ENCODE measurements around the gene NXPE1. TPM values are rescaled to one million over a fixed set of nuclear protein-coding genes. Genes with fewer than 3 reads are reported as not detected.

The NXPE1 gene
- total and polyA plus RNA-seq, 9 of the 15 experiments (the other 6 are each of a cell fraction or from before 2014, with no cell fraction given) = not detected

DNA sequence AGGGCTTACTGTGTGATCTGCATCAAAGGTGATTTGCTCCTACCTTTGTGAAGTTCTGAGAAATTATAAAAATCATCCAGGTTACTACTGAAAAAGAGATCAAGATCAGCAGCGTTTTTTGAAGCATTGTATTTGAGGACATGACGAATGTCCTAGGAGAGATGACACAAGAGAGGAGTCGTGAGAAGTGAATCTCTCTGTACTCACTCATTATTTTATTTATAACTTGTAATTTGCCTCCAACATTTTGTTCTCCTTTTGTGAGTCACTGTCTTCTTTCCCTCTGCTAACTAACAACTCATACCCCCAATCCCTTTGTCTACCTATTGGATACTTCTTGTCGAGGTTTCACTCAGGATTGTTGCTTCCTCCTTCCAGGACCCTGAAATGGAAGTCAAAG lies 8.6 kb downstream of the NXPE1 start:
- Histone ChIP-seq H3K4me1 (replicated peaks in 1 of 2; ENCODE audit: control insufficient read depth in 2 of 2, insufficient read depth in 2 of 2, low read length in 2 of 2) (no peaks in the 10 kb centered on the region), H3K9me3 (replicated peaks; ENCODE audit: control insufficient read depth, insufficient read depth, low read depth, low read length) (no peaks in the 10 kb centered on the region), H3K27ac (ENCODE audit: extremely low read depth, low read depth, low read length) (no peak overlapping the region), H3K27me3 (ENCODE audit: control insufficient read depth in 2 of 2, insufficient read depth in 2 of 2, low read length in 2 of 2) (no peaks in the 10 kb centered on the region), H3K79me2 (ENCODE audit: control insufficient read depth, insufficient read depth, low read length) (no peaks in the 10 kb centered on the region), H3K4me3 (no peak overlapping the region), H3K9ac (ENCODE audit: insufficient read depth in 1 of 2, low read depth in 2 of 2, low read length in 2 of 2) (no peak overlapping the region), H2AFZ (ENCODE audit: low read depth, low read length) (no peak overlapping the region), H3K4me2 (ENCODE audit: insufficient read depth, low read length) (no peak overlapping the region), H4K20me1 (replicated peaks; ENCODE audit: control insufficient read depth, insufficient read depth, low read length) (no peaks in the 10 kb centered on the region), H3K9me1 (ENCODE audit: control insufficient read depth, insufficient read depth, low read length) (no peaks in the 10 kb centered on the region), H3K36me3 (ENCODE audit: control insufficient read depth, insufficient read depth, low read length) (no peaks in the 10 kb centered on the region)
- FAIRE-seq (no peak), ATAC-seq (no peak), DNase-seq (ENCODE audit: extremely low read depth in 1 of 4, low spot score in 3 of 4) (no peak)
- ChIA-PET CTCF (ENCODE audit: low intra/inter-chr PET ratio) (no interaction called here), POLR2A (no interaction called here)
- 0% methylated on average over 4 of the region's 4 CpGs for WGBS (ENCODE audit: insufficient coverage, low coverage, missing lambda C conversion rate)
- TF ChIP-seq, protein P1, sequence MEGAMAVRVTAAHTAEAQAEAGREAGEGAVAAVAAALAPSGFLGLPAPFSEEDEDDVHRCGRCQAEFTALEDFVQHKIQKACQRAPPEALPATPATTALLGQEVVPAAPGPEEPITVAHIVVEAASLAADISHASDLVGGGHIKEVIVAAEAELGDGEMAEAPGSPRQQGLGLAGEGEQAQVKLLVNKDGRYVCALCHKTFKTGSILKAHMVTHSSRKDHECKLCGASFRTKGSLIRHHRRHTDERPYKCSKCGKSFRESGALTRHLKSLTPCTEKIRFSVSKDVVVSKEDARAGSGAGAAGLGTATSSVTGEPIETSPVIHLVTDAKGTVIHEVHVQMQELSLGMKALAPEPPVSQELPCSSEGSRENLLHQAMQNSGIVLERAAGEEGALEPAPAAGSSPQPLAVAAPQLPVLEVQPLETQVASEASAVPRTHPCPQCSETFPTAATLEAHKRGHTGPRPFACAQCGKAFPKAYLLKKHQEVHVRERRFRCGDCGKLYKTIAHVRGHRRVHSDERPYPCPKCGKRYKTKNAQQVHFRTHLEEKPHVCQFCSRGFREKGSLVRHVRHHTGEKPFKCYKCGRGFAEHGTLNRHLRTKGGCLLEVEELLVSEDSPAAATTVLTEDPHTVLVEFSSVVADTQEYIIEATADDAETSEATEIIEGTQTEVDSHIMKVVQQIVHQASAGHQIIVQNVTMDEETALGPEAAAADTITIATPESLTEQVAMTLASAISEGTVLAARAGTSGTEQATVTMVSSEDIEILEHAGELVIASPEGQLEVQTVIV (CRISPR knock-in tag; IDR thresholded peaks at IDR 0.05; ENCODE audit: borderline replicate concordance) = no peak
- TF ChIP-seq CBX2 (IDR thresholded peaks at IDR 0.05; ENCODE audit: insufficient read depth, low read length, poor library complexity, severe bottlenecking) = no peak
- TF ChIP-seq, protein P2, sequence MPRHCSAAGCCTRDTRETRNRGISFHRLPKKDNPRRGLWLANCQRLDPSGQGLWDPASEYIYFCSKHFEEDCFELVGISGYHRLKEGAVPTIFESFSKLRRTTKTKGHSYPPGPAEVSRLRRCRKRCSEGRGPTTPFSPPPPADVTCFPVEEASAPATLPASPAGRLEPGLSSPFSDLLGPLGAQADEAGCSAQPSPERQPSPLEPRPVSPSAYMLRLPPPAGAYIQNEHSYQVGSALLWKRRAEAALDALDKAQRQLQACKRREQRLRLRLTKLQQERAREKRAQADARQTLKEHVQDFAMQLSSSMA (CRISPR knock-in tag; IDR thresholded peaks at IDR 0.05) = no peak
- no peak for TF ChIP-seq TEAD1 (CRISPR knock-in tag; IDR thresholded peaks at IDR 0.05)
- TF ChIP-seq ZNF589 (CRISPR knock-in tag; IDR thresholded peaks at IDR 0.05; ENCODE audit: low read depth) = no peak
- TF ChIP-seq POLR3G (IDR thresholded peaks at IDR 0.05; ENCODE audit: extremely low read depth, insufficient read length, insufficient replicate concordance) = no peak
- TF ChIP-seq, protein P3, sequence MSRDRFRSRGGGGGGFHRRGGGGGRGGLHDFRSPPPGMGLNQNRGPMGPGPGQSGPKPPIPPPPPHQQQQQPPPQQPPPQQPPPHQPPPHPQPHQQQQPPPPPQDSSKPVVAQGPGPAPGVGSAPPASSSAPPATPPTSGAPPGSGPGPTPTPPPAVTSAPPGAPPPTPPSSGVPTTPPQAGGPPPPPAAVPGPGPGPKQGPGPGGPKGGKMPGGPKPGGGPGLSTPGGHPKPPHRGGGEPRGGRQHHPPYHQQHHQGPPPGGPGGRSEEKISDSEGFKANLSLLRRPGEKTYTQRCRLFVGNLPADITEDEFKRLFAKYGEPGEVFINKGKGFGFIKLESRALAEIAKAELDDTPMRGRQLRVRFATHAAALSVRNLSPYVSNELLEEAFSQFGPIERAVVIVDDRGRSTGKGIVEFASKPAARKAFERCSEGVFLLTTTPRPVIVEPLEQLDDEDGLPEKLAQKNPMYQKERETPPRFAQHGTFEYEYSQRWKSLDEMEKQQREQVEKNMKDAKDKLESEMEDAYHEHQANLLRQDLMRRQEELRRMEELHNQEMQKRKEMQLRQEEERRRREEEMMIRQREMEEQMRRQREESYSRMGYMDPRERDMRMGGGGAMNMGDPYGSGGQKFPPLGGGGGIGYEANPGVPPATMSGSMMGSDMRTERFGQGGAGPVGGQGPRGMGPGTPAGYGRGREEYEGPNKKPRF (IDR thresholded peaks at IDR 0.05; ENCODE audit: low read depth, low read length) = no peak
- no peak for TF ChIP-seq ZNF24 (IDR thresholded peaks at IDR 0.05)
- no peak for TF ChIP-seq RBM15 (IDR thresholded peaks at IDR 0.05; ENCODE audit: insufficient read depth, low read length)
- TF ChIP-seq TGIF2 (CRISPR knock-in tag; IDR thresholded peaks at IDR 0.05) = no peak
- no peak for TF ChIP-seq SP1 (CRISPR knock-in tag; IDR thresholded peaks at IDR 0.05)
- no peak for TF ChIP-seq LEF1 (IDR thresholded peaks at IDR 0.05)
- TF ChIP-seq FOXK2 (conservative IDR thresholded peaks at IDR 0.05 in 1 of 2, IDR thresholded peaks at IDR 0.05 in 1 of 2; ENCODE audit: low read depth in 2 of 2) = no peak
- no peak for TF ChIP-seq SMARCA5 (IDR thresholded peaks at IDR 0.05)
- TF ChIP-seq, protein P4, sequence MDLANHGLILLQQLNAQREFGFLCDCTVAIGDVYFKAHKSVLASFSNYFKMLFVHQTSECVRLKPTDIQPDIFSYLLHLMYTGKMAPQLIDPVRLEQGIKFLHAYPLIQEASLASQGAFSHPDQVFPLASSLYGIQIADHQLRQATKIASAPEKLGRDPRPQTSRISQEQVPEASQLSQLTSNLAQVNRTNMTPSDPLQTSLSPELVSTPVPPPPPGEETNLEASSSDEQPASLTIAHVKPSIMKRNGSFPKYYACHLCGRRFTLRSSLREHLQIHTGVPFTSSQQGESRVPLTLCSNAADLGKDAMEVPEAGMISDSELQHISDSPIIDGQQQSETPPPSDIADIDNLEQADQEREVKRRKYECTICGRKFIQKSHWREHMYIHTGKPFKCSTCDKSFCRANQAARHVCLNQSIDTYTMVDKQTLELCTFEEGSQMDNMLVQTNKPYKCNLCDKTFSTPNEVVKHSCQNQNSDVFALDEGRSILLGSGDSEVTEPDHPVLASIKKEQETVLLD (IDR thresholded peaks at IDR 0.05) = no peak
- no peak for TF ChIP-seq ZNF764 (CRISPR knock-in tag; IDR thresholded peaks at IDR 0.05; ENCODE audit: low read depth)
- no peak for TF ChIP-seq ZNF140 (CRISPR knock-in tag; IDR thresholded peaks at IDR 0.05)
- no peak for TF ChIP-seq ZNF778 (CRISPR knock-in tag; IDR thresholded peaks at IDR 0.05)
- in situ Hi-C loops (cut with MboI) (no loop called here), intact Hi-C loops (cut with micrococcal nuclease) (no loop called here)
- no TSS peak for BruUV-seq (replicated peaks)

All from K562 (cell line).